CD14-positive monocyte (primary cell): ENCODE data around the gene BYSL. TPM values are rescaled to one million over a fixed set of nuclear protein-coding genes. Genes with fewer than 3 reads are reported as not detected.
A peak's percentile ranks its signal among the peaks of the same experiment; 100 is the strongest.

Source experiments
- DNase-seq, 3 donors: peaks; one replicate each; pipeline ENCODE4 v3.0.0-alpha.2; 2011 to 2022
- H2AFZ ChIP-seq: 2 replicates; pipeline ENCODE4 v1.6.0; 2012; ENCODE audit warnings: mild to moderate bottlenecking, low read depth, low read length, inconsistent platforms; ENCODE audit not compliant: insufficient read depth, poor library complexity, severe bottlenecking
- H3K27ac ChIP-seq, 2 donors: 1 replicate in 1 of 2; 2 replicates in 1 of 2; pipeline ENCODE4 v1.5.1; 2012 to 2013; ENCODE audit warnings: low read length in 2 of 2, control low read depth in 1 of 2, inconsistent platforms in 1 of 2, low read depth in 1 of 2, mild to moderate bottlenecking in 1 of 2
- H3K27me3 ChIP-seq, 2 donors: one replicate each; pipeline versions ENCODE4 v1.6.0 to v1.6.1; 2011 to 2013; ENCODE audit warnings: low read length in 2 of 2; ENCODE audit not compliant: control insufficient read depth in 2 of 2, insufficient read depth in 2 of 2
- H3K36me3 ChIP-seq, 2 donors: replicated peaks in 1 of 2; 1 replicate in 1 of 2; 2 replicates in 1 of 2; pipeline versions ENCODE4 v1.5.1 to v1.6.1; 2012 to 2013; ENCODE audit warnings: low read length in 2 of 2, control low read depth in 1 of 2, inconsistent platforms in 1 of 2, mild to moderate bottlenecking in 1 of 2; ENCODE audit not compliant: insufficient read depth in 2 of 2, control insufficient read depth in 1 of 2
- H3K4me1 ChIP-seq, 2 donors: 1 replicate in 1 of 2; 2 replicates in 1 of 2; pipeline versions ENCODE4 v1.5.1 to v1.6.1; 2012 to 2013; ENCODE audit warnings: low read length in 2 of 2, control low read depth in 1 of 2, inconsistent platforms in 1 of 2, mild to moderate bottlenecking in 1 of 2, moderate library complexity in 1 of 2; ENCODE audit not compliant: insufficient read depth in 2 of 2, control insufficient read depth in 1 of 2
- H3K4me2 ChIP-seq: replicated peaks from 2 replicates; pipeline ENCODE3; 2012; ENCODE audit warnings: low read length, moderate library complexity, mild to moderate bottlenecking; ENCODE audit not compliant: poor library complexity, severe bottlenecking; ENCODE audit errors: extremely low read depth
- H3K4me3 ChIP-seq, 3 experiments: fragments of 200-600 bp in 1 of 3; sonication (generic) in 1 of 3; replicated peaks in 1 of 3; 1 replicate in 2 of 3; 2 replicates in 1 of 3; pipeline ENCODE4 v1.5.1; 2011 to 2013; ENCODE audit warnings: low read length in 3 of 3, mild to moderate bottlenecking in 3 of 3, control low read depth in 2 of 3, low read depth in 2 of 3, inconsistent platforms in 1 of 3, moderate library complexity in 1 of 3
- H3K79me2 ChIP-seq: 2 replicates; pipeline ENCODE4 v1.6.0; 2012; ENCODE audit warnings: mild to moderate bottlenecking, control low read depth, inconsistent platforms, low read length, moderate library complexity; ENCODE audit not compliant: insufficient read depth
- H3K9ac ChIP-seq: 2 replicates; pipeline ENCODE4 v1.6.0; 2017; ENCODE audit warnings: low read length, mild to moderate bottlenecking; ENCODE audit not compliant: insufficient read depth, poor library complexity, severe bottlenecking
- H3K9me3 ChIP-seq, 2 donors: replicated peaks in 1 of 2; 1 replicate in 1 of 2; 2 replicates in 1 of 2; pipeline versions ENCODE4 v1.5.1 to v1.6.1; 2012 to 2013; ENCODE audit warnings: low read length in 2 of 2, control low read depth in 1 of 2; ENCODE audit not compliant: control insufficient read depth in 1 of 2, insufficient read depth in 1 of 2
- H4K20me1 ChIP-seq: 2 replicates; pipeline ENCODE4 v1.6.0; 2012; ENCODE audit warnings: mild to moderate bottlenecking, low read length, control low read depth, moderate library complexity; ENCODE audit not compliant: insufficient read depth
- H3K27ac Mint-ChIP-seq, 7 donors: one replicate each; pipeline ENCODE4 v1.8.0; 2020; ENCODE audit warnings: mild to moderate bottlenecking in 7 of 7, mixed read lengths in 7 of 7, moderate library complexity in 6 of 7, inconsistent platforms in 2 of 7
- H3K27me3 Mint-ChIP-seq, 3 donors: one replicate each; pipeline ENCODE4 v1.8.0; 2021 to 2022; ENCODE audit warnings: low read depth in 3 of 3, mild to moderate bottlenecking in 3 of 3, mixed read lengths in 3 of 3, moderate library complexity in 3 of 3, inconsistent platforms in 1 of 3
- H3K36me3 Mint-ChIP-seq, 2 donors: one replicate each; pipeline ENCODE4 v1.8.0; 2020; ENCODE audit warnings: mixed read lengths in 2 of 2, inconsistent platforms in 1 of 2, mild to moderate bottlenecking in 1 of 2
- H3K4me1 Mint-ChIP-seq: one replicate; pipeline ENCODE4 v1.8.0; 2020; ENCODE audit warnings: mild to moderate bottlenecking, mixed read lengths
- H3K4me3 Mint-ChIP-seq, 2 donors: one replicate each; pipeline ENCODE4 v1.8.0; 2020; ENCODE audit warnings: mild to moderate bottlenecking in 2 of 2, mixed read lengths in 2 of 2, moderate library complexity in 1 of 2
- H3K9me3 Mint-ChIP-seq, 7 donors: one replicate each; pipeline ENCODE4 v1.8.0; 2020 to 2022; ENCODE audit warnings: mixed read lengths in 7 of 7, mild to moderate bottlenecking in 6 of 7, moderate library complexity in 6 of 7, inconsistent platforms in 2 of 7
- CTCF ChIP-seq: fragments of 200-600 bp; IDR thresholded peaks from one replicate; pipeline ENCODE4 v1.8.0; 2022; ENCODE audit warnings: antibody characterized with exemption, mild to moderate bottlenecking
- WGBS: methylation state at CpG from one replicate; pipeline ENCODE4 v1.1.5; 2013; ENCODE audit warnings: missing lambda C conversion rate; ENCODE audit not compliant: insufficient coverage; 5-methylcytosine and 5-hydroxymethylcytosine counted together
- intact Hi-C, 2 donors: fragments of 100-400 bp; cut with micrococcal nuclease; formaldehyde crosslinking; loops; one replicate each; pipeline versions ENCODE4 v1.15.0 to v1.15.1; 2023
- polyA plus RNA-seq, 3 donors: library from polyadenylated mRNA; depleted of rRNA in 1 of 3; unstranded in 2 of 3; stranded (reverse) in 1 of 3; fragments of 300-500 nt in 2 of 3; fragments of >200 nt in 1 of 3; fragmentation: Illumina TruSeq in 2 of 3; gene quantifications; 1 replicate in 2 of 3; 2 replicates in 1 of 3; pipeline ENCODE4 v1.2.3, GENCODE V29; 2012 to 2021

BYSL gene
- polyA plus RNA-seq, 3 donors, result 2.7 to 4.2 (median 3.9) TPM

- H3K9me3 ChIP-seq, result no peaks in the 10 kb centered on the region
- no peaks in the 10 kb centered on the region for H3K79me2 ChIP-seq
- no peak overlapping the region for H3K27ac ChIP-seq
- H4K20me1 ChIP-seq, result no peaks in the 10 kb centered on the region
- no peaks in the 10 kb centered on the region for H3K9me3 Mint-ChIP-seq
- TF ChIP-seq CTCF, result no peak
- peaks cover 8 to 10% of the 10 kb centered on the region in 2 donors for H3K4me1 ChIP-seq
- no peak for DNase-seq
- H3K36me3 ChIP-seq, result peaks cover 14 to 44% of the 10 kb centered on the region in 2 donors
- no peak overlapping the region for H3K4me2 ChIP-seq
- H3K4me1 Mint-ChIP-seq, result peaks cover 21% of the 10 kb centered on the region
- intact Hi-C loops, result loop anchor here in 1 of 2 donors (5.0 kb wide), 1 partner anchor 141 kb away; no protein-coding TSS in a partner anchor
- H3K4me3 ChIP-seq, result no peak overlapping the region
- H2AFZ ChIP-seq, result no peak overlapping the region
- peak overlapping the region in 2 of 7 donors; percentile 7 to 53 for H3K27ac Mint-ChIP-seq
- no peak overlapping the region for H3K9ac ChIP-seq
- H3K4me3 Mint-ChIP-seq, result no peak overlapping the region
- WGBS, result no CpG with 5 or more reads among the region's 1 CpG
- peaks cover 26 to 41% of the 10 kb centered on the region in 2 donors for H3K36me3 Mint-ChIP-seq
- no peaks in the 10 kb centered on the region for H3K27me3 ChIP-seq
- peaks cover 0 to 2% (median 0%) of the 10 kb centered on the region in 3 donors for H3K27me3 Mint-ChIP-seq
Measured at GRCh38 chr6:41900861-41901260, 20.4 kb upstream of the BYSL start.

GRCh38 chr6:41901882-41902519 is 19.3 kb upstream of the BYSL start:
- H3K4me3 Mint-ChIP-seq, result no peak overlapping the region
- Histone ChIP-seq H3K9ac (no peak overlapping the region), H3K36me3 (peaks cover 25 to 56% of the 10 kb centered on the region in 2 donors), H4K20me1 (no peaks in the 10 kb centered on the region), H3K4me3 (no peak overlapping the region), H3K9me3 (no peaks in the 10 kb centered on the region), H3K4me2 (no peak overlapping the region), H3K27ac (no peak overlapping the region), H3K27me3 (no peaks in the 10 kb centered on the region), H3K79me2 (no peaks in the 10 kb centered on the region), H2AFZ (no peak overlapping the region), H3K4me1 (no peaks in the 10 kb centered on the region)
- no peaks in the 10 kb centered on the region for H3K9me3 Mint-ChIP-seq
- intact Hi-C loops, result loop anchor here in 1 of 2 donors (5.0 kb wide), 1 partner anchor 140 kb away; no protein-coding TSS in a partner anchor
- peaks cover 0 to 2% (median 0%) of the 10 kb centered on the region in 3 donors for H3K27me3 Mint-ChIP-seq
- H3K27ac Mint-ChIP-seq, result peak overlapping the region in 3 of 7 donors; percentile 7 to 52 (median 34)
- H3K36me3 Mint-ChIP-seq, result peaks cover 37 to 52% of the 10 kb centered on the region in 2 donors
- DNase-seq, result peak; percentile 25 to 47 (median 26)
- no CpG with 5 or more reads among the region's 1 CpG for WGBS
- peaks cover 12% of the 10 kb centered on the region for H3K4me1 Mint-ChIP-seq
- TF ChIP-seq CTCF, result peak; percentile 53
